Caco-2 (cell line): ENCODE measurements around the gene VIPR2. TPM values are rescaled to one million over a fixed set of nuclear protein-coding genes. Genes with fewer than 3 reads are reported as not detected.

ENCODE experiments used
- BruUV-seq: library from RNA; stranded (reverse); fragments of 400-500 nt; replicated peaks from 2 replicates; lab custom pipeline; 2021; lab: Mats Ljungman, UMichigan
- CTCF ChIA-PET: fragments of 300-600 bp; sonication (Branson Sonifier 250); formaldehyde crosslinking; loops from one replicate; lab custom pipeline; 2022; ENCODE audit warnings: antibody characterized with exemption; lab: Charles Lee
- POLR2A ChIA-PET: fragments of 300-600 bp; sonication (Branson Sonifier 250); formaldehyde crosslinking; loops from one replicate; lab custom pipeline; 2022; ENCODE audit warnings: antibody characterized with exemption; lab: Charles Lee
- DNase-seq, 2 experiments: peaks; one replicate each; pipeline versions ENCODE4 v3.0.0 to v3.0.0-alpha.2; 2020 to 2022
- H3K27me3 ChIP-seq: replicated peaks from 2 replicates; pipeline ENCODE4 v1.6.0; 2011; ENCODE audit warnings: low read length; ENCODE audit not compliant: control insufficient read depth, insufficient read depth
- H3K36me3 ChIP-seq: 2 replicates; pipeline ENCODE4 v1.5.1; 2011; ENCODE audit warnings: low read length; ENCODE audit not compliant: control insufficient read depth, insufficient read depth
- H3K4me1 ChIP-seq: fragments of 250-450 bp; sonication (Bioruptor Pico); 2 replicates; pipeline ENCODE4 v1.5.1; 2020; ENCODE audit warnings: mild to moderate bottlenecking
- H3K4me3 ChIP-seq: 2 replicates; pipeline ENCODE4 v1.5.1; 2011; ENCODE audit warnings: low read depth, mild to moderate bottlenecking, control low read depth, low read length
- H3K9me3 ChIP-seq: fragments of 250-450 bp; sonication (Bioruptor Pico); 2 replicates; pipeline ENCODE4 v1.5.1; 2020; ENCODE audit warnings: mild to moderate bottlenecking, moderate library complexity
- H3K27ac Mint-ChIP-seq: one replicate; pipeline ENCODE4 v1.8.0; 2022; ENCODE audit warnings: mixed read lengths; ENCODE audit not compliant: unreplicated experiment
- H3K27me3 Mint-ChIP-seq: one replicate; pipeline ENCODE4 v1.8.0; 2022; ENCODE audit warnings: mixed read lengths; ENCODE audit not compliant: insufficient read depth, unreplicated experiment
- H3K36me3 Mint-ChIP-seq: one replicate; pipeline ENCODE4 v1.8.0; 2022; ENCODE audit warnings: mild to moderate bottlenecking, mixed read lengths; ENCODE audit not compliant: insufficient read depth, unreplicated experiment
- H3K4me1 Mint-ChIP-seq: one replicate; pipeline ENCODE4 v1.8.0; 2022; ENCODE audit warnings: low read depth, mixed read lengths; ENCODE audit not compliant: unreplicated experiment
- H3K4me3 Mint-ChIP-seq: one replicate; pipeline ENCODE4 v1.8.0; 2022; ENCODE audit warnings: mild to moderate bottlenecking, moderate library complexity, mixed read lengths; ENCODE audit not compliant: unreplicated experiment
- H3K9me3 Mint-ChIP-seq: one replicate; pipeline ENCODE4 v1.8.0; 2022; ENCODE audit warnings: mixed read lengths; ENCODE audit not compliant: unreplicated experiment
- CTCF ChIP-seq, 2 experiments: fragments of 200-600 bp in 1 of 2; IDR thresholded peaks; 1 replicate in 1 of 2; 2 replicates in 1 of 2; pipeline versions ENCODE4 v1.5.1 to v1.8.0; 2011 to 2022; ENCODE audit warnings: antibody characterized with exemption in 1 of 2, control low read depth in 1 of 2, inconsistent platforms in 1 of 2, low read depth in 1 of 2, low read length in 1 of 2, mild to moderate bottlenecking in 1 of 2, moderate library complexity in 1 of 2; ENCODE audit not compliant: insufficient read depth in 1 of 2, severe bottlenecking in 1 of 2, unreplicated experiment in 1 of 2
- intact Hi-C: fragments of 100-400 bp; cut with micrococcal nuclease; formaldehyde crosslinking; loops from one replicate; pipeline ENCODE4 v1.10.0; 2022; ENCODE audit not compliant: unreplicated experiment
- total RNA-seq: library from RNA; stranded (reverse); gene quantifications from 2 replicates; pipeline ENCODE4 v1.2.3, GENCODE V29; 2022

The VIPR2 gene
- total RNA-seq, 1 experiment from 2014 or later = not detected

GRCh38 chr7:159010937-159011721 is 133.5 kb downstream of the VIPR2 start:
- Histone ChIP-seq H3K9me3 (no peaks in the 10 kb centered on the region), H3K27me3 (no peaks in the 10 kb centered on the region), H3K36me3 (no peaks in the 10 kb centered on the region), H3K4me3 (no peak overlapping the region), H3K4me1 (peaks cover 13% of the 10 kb centered on the region)
- ChIA-PET POLR2A (no interaction called here), CTCF (no interaction called here)
- TF ChIP-seq CTCF (IDR thresholded peaks at IDR 0.05; ENCODE audit: insufficient read depth in 1 of 2, low read depth in 1 of 2, low read length in 1 of 2, severe bottlenecking in 1 of 2, unreplicated experiment in 1 of 2) = no peak
- Mint-ChIP-seq H3K9me3 (no peaks in the 10 kb centered on the region), H3K36me3 (no peaks in the 10 kb centered on the region), H3K4me3 (no peak overlapping the region), H3K27me3 (no peaks in the 10 kb centered on the region), H3K4me1 (peaks cover 8% of the 10 kb centered on the region), H3K27ac (no peak overlapping the region)
- intact Hi-C loops = no loop called here
- DNase-seq = no peak
- no TSS peak for BruUV-seq

- Mint-ChIP-seq H3K27ac (no peak overlapping the region), H3K4me3 (no peak overlapping the region), H3K27me3 (no peaks in the 10 kb centered on the region), H3K9me3 (no peaks in the 10 kb centered on the region), H3K36me3 (no peaks in the 10 kb centered on the region), H3K4me1 (peaks cover 8% of the 10 kb centered on the region)
- Histone ChIP-seq H3K9me3 (no peaks in the 10 kb centered on the region), H3K27me3 (no peaks in the 10 kb centered on the region), H3K36me3 (no peaks in the 10 kb centered on the region), H3K4me3 (no peak overlapping the region), H3K4me1 (peaks cover 5% of the 10 kb centered on the region)
- intact Hi-C loops = no loop called here
- POLR2A ChIA-PET = no interaction called here
- no peak for TF ChIP-seq CTCF (IDR thresholded peaks at IDR 0.05; ENCODE audit: insufficient read depth in 1 of 2, low read depth in 1 of 2, low read length in 1 of 2, severe bottlenecking in 1 of 2, unreplicated experiment in 1 of 2)
- CTCF ChIA-PET = no interaction called here
- no peak for DNase-seq
- no TSS peak for BruUV-seq
Observed at GRCh38 chr7:159010411-159010810, 134.3 kb downstream of the VIPR2 start.

GRCh38 chr7:159009951-159010350 is 134.7 kb downstream of the VIPR2 start:
- ChIA-PET CTCF (no interaction called here), POLR2A (no interaction called here)
- no peaks in the 10 kb centered on the region for H3K9me3 ChIP-seq
- Mint-ChIP-seq H3K36me3 (no peaks in the 10 kb centered on the region), H3K4me3 (no peak overlapping the region), H3K4me1 (peaks cover 8% of the 10 kb centered on the region), H3K27ac (no peak overlapping the region), H3K27me3 (no peaks in the 10 kb centered on the region), H3K9me3 (no peaks in the 10 kb centered on the region)
- no TSS peak for BruUV-seq
- peaks cover under 1% of the 10 kb centered on the region; the same call in 1 of the 2 replicates for H3K4me1 ChIP-seq
- H3K4me3 ChIP-seq = no peak overlapping the region
- H3K36me3 ChIP-seq = no peaks in the 10 kb centered on the region
- intact Hi-C loops = no loop called here
- H3K27me3 ChIP-seq = no peaks in the 10 kb centered on the region
- DNase-seq = no peak
- no peak for TF ChIP-seq CTCF (IDR thresholded peaks at IDR 0.05; ENCODE audit: insufficient read depth in 1 of 2, low read depth in 1 of 2, low read length in 1 of 2, severe bottlenecking in 1 of 2, unreplicated experiment in 1 of 2)
